ENCODE measurements around the gene DLG4. TPM values are rescaled to one million over a fixed set of nuclear protein-coding genes. Genes with fewer than 3 reads are reported as not detected.
A peak's percentile ranks its signal among the peaks of the same experiment; 100 is the strongest.
"Not testable (repeated sequence)": the region's sequence is repeated elsewhere in the genome, so short reads cannot be mapped to it uniquely, and the experiment has no call there.

The DLG4 gene
- total RNA-seq, 1 experiment from 2014 or later: 7.2 TPM

DNA sequence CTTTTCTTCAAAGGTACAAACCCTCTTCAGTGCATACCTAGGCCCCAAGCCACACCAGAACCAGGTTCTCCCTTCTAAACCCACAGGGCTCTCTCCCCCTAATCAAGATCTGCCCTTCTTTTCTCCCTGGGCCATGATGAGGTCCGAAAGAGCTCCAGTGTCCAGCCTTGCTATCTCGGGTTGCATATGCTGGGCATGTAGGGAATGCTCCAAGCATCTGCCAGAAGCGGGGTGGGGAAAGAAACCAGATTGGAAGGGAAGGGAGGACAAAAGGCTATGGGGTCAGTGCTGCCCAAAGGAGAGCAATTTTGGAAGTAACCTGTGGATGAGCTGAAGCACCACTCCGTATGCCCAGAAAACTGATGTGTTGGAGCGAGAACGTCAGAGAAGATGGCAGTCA lies 29.6 kb upstream of the DLG4 start:
- no peak for DNase-seq (ENCODE audit: low spot score)

DNA sequence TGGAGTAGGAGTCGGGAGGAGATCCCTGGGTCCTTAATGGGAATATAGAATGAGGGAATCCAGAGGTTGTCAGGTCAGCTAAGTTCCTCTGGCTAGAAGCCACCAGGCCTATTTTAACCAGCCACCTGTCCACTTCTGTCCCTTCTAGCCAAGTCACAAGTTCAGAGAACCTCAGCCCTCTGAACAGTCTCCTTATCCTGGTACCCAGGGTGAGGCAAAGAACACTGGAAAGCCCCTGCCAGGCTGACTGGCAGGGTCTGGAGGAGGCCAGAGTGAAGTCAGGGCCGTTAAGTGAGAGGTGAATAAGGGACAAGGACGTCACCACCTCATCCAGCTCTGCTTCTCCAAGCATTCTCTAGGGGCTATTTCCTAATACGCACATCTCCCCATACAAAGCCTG lies 29.2 kb upstream of the DLG4 start:
- DNase-seq (ENCODE audit: low spot score): no peak

DNA sequence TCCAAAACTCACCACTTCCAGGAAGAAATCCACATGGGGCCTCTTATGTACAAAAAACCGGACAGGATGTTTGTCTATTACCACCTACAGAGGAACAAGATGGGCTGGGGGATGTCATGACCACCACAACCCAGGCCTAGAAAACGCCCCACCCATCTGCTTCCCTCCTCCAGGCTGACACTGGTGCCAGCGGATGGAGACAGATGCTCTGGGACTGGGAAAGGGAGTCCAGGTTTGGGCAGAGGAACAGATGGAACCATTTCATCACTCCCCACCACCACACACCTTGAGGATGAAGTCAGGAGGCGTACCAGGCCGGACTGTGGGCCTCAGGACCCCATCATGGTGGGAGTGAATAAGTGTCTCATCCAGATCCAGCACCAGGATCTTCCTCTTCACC lies 27.1 kb upstream of the DLG4 start:
- DNase-seq (ENCODE audit: low spot score): no peak

DNA sequence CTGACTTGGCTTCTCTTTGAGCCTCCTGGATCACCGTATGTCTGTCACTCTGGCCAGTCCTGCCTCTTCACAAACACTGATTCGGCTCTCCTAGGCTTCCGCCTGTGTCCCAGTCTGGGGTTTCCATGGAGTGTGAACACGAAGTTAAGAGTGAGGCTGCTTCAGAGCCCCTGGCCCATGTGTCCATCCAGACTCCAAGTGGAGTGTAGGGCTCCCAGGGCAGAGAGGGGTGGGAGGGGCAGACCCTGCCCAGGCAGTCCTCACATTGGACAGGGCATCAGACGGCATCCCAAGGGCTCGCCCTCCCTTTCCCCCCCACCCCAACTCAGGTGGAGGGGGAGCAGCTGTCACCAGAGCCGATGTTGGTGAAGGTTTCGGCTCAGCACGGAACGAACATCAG lies 24.2 kb upstream of the DLG4 start:
- DNase-seq (ENCODE audit: low spot score): not testable (repeated sequence)

DNA sequence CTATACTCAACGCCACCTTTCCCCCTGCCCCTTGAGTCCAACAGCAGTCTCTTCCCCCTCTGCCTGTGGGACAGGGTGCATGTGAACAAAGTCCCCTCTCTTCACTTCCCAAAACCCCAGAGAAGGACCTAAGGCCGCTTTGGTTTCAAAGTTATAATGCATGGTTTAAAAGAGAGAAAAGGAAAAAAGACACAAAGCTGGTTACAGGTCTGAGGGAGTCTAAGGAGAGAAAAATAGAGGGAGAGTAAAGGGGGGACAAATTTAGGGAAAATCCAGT lies 23.8 kb upstream of the DLG4 start:
- DNase-seq (ENCODE audit: low spot score): no peak

DNA sequence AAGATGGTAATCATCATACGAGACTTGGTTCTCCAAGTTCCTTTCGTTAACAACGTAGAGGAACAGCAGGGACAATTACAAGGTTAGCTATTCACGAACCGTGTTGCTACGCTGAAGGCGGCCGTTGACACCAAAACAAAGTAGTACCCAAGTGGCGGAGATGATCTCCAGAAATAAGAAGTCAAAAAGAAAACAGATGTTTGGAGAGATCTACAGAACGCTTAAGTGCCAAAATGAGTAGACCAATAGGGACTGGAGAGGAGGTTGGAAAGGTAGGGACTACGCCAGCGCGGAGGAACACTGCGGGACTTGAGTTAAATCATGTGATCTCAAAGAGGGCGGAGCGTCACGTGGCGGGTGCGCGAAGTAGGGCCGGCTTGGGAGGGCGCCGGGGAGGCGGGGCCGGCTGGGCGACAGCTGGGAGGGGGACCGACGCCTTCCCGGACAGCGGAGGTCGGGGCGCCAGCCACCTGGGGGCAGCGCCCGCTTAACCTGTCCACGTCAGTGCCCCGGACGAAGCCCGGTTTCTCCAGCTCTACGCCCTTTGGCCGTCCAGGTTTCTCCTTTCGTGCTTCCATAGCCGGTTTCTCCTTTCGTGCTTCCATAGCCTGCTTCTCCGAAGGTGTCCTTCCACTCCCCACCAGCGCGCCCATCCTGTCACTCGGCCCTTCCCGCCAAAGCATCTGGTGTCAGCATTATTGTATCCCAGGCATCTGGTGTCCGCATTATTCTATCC lies 23.2 kb upstream of the DLG4 start:
- DNase-seq (ENCODE audit: low spot score): peak; percentile 86

DNA sequence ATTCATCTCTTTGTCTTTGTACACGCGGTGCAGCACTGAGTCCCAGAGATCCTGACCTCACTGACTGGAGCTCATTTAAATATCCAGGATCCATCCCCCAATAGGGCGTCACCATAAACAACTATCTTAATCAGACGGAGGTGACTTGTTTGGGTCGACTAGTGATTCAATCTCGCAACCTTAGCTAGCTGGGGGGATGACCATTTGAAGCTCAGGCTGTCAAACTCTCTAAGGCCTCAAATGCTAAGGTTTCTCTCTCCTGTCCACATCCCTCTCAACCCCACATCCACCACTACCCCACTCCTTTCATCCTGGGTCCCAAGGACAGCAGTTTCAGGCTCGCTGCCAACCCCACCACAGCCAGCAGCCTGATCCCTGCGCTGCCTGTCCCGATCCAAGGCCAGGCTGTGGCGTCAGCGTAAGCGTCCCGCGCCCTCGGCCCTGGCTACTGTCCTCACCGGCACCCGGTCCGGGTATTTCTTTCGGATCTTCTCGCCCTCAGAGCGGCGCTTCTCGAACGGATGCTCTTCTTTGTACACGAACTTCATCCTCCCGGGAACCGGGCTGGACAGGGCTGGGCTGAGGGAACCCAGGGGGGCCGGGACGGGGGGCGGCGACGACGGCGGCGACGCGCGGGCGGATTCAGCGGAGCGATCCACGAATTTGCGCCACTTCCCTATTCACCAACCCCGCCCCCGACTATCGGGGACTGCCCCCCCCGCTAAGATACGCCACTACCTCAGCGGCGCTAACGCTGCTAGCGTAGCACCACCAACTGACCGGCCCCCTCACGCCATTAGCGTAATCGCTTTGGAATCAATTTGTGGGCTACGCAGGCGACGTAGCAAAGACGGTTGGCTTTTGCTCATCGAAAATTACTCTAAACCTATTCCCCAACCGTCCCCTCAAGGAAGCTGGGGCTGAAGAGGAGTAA lies 22.4 kb upstream of the DLG4 start, which contains the start of gene GABARAP:
TSS of gene GABARAP (minus strand) at position 667 of the 934 bp plus-strand sequence. CDS start at position 548, 119 bp downstream.
- peak; percentile 92 for DNase-seq (ENCODE audit: low spot score)

DNA sequence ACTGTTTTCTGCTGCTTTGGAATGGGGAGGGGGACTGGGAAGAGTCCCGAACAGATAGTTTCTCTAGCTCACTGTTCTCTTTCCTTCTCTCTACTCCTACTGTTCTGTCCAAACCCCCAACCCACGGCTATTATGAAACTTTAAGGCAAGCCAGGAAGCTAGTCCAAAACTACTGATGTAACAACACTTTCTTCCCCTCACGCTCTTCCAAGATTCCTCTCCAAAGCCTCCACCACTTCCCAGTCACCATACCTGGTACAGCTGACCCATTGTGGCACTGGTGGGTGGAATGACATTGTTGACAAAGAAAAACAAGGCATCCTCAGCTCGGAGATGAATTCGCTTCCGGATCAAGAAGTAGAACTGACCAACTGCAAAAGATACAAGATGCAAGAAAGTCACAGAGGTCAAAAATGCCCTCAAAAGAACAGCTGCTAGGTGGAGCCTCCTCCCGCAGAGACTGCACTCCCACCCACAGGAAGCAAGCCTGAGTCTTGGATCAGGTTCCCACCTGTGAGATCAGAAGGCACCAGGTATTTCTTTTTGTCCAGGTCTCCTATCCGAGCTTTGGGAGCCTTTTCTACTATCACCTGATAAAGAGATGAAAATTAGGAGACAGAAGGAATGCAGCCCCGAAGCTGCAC lies 21.6 kb upstream of the DLG4 start:
- no peak for DNase-seq (ENCODE audit: low spot score)

DNA sequence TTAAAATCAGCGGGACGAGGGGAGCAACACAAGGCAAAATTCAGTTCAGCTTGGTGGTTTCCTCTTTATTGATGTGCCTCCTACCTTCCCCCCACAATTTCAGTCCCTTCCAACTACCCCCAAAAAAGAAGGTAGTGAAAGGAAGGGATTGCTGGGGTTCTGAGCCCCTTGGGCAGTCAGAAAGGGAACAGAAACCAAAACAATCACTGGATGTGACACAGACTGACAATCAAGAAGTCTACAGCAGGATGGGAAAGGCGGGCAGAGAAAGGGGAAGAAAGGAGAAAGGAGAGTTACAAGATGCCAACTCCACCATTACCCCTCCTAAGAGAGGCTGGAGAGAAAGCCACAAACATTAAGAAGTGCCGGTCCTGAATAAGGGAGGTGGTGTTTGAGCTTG lies 20.7 kb upstream of the DLG4 start:
- DNase-seq (ENCODE audit: low spot score): no peak

DNA sequence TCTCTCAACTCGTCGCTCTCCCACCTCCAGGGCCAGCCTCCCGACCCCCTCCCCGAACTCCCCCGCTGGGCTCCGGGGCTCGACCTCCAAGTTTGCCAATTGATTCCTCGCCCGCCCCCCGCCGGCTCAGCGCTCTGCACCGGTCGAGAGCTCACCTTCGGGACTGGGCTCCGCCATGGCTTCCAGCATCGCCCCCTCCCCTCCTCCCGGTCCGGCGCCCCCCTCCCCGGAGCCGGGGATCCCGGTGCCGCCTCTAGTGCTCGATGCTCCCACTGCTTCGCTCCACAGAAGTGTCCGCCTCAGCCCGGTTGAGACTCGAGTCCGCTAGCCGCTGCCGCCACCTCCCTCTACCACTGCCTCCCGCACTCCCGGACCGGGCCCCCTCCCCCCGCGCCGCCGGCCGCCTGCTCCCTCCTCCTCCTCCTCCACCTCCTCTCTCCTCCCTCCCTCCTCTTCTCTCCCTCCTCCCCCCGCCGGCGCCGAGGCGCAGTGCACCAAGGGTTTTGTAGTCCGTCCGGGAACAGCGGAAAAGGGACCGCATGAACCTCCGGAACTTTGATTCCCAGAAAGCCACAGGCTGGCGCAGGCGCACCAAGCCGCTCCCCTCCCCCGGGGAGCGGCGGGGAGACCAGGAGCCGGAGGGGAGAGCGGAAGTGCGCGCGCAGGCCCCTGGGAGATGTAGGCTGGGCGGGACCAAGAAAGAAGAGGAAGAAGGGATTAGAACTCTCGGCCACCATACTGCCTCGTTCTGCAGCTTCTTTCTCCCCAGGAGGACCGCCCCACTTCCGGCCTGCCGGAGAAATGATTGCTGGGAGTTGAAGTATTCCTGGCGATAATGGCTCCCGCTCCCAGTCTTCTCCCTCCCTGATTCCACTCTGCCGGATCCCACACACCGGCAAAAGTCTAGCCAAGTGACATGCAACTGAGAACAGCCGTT lies 19.7 kb upstream of the DLG4 start, which contains the start of gene PHF23:
TSS of gene PHF23 (minus strand) at position 367 of the 937 bp plus-strand sequence. CDS start at position 189, 178 bp downstream.
- DNase-seq (ENCODE audit: low spot score): peak; percentile 100

DNA sequence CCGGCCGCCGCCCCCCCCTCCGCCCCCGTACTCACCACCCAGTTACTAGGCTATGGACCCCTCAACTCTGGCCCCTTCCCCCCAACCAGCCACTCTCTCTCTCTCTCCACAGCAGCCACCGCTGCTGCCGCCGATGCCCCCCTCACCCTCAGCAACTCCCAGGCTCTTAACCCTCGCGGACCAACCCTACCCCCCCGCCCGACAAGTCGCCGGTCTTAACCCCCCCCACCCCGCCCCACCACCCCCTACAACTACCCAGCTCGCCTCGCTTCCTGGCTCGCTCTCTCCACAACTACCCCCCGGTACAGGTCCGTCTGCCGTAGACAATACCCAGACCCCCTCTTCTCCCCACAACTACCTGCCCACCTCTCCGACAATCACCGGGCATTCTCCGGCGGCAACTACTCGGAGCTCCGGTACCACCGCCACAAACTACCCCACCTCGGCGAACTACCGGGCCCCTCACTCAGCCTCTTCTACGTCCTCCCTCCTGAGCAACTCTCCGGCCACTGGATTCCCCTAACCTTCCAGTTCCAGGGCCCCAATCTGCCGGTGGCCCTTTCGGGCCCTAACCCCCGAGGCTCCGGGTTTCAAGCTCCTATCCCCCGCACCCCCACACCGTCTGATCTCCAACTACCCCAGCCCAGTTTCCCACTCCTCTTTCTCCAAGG lies 18.9 kb upstream of the DLG4 start:
- no peak for DNase-seq (ENCODE audit: low spot score)

DNA sequence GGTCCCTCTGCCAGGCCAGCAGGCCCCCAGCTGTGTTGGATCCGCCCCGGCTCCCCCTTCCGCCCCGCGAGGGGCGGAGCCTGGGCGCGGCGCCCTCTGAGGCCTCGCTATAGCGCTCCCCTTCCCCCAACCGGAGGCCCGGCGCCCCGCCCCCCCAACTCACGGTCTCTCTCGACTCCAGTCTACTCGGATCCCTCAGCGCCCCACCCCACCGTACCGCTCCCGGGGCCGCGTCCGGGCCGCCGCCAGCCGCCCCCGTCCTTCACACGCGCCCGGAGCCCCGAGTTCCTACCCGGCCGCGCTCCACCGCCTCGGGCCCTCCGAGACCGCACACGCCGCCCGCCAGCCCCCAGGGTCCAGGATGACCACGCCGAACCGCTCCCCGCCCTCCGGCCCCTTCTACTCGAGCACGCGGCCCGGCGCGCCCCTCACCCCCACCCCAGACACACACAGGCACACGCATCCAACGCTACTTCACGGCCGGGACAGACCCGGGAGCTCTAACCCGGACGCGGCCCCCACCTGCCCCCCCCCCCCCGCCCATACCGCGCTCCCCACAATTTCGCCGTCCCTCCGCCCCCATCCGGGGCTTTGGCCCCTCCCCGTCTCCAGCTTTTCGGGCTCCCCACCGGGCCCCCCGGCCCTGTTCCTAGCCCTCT lies 18.3 kb upstream of the DLG4 start:
- DNase-seq (ENCODE audit: low spot score): peak; percentile 54

DNA sequence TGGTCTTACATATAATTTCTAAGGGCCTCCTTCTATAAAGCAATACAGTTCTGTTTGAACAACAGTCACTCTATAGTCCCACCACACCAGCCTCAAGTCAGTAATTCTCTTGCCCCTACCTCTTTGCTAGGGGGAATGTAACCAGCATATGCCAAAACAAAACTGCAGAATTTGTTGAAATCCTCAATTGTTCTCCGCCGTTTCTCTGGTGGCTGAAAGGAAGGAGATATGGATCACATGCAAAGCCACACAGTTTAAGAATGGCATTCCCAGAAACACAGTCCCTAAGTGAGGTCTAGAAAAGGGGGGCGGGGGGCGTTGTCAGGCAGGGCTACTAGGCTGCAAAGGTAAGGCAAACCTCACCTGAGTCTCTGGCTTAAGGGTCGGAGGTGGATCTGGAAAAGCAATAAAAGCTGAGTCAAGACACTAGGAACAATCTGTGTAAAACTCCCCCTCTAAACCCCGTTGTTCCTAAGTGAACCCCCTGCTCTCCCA lies 17.7 kb upstream of the DLG4 start:
- DNase-seq (ENCODE audit: low spot score): no peak

DNA sequence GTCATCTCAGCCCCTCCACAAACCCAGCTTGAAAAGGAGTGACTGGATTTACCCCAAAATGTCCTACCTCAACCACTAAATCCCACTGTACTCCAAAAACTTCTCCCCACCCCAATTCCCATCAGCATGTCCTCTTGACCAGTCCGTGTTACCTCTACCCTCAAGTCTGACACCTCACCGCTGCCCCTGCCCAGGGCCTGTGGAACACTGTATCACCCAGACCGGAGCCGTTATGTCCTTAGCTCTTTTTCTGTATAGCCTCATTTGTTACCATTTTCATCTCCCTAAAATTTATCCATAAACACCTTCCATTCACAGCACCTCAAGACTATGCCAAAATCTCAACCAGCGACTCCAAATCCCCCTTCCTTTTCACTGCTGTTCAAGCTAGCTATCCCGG lies 17.2 kb upstream of the DLG4 start:
- no peak for DNase-seq (ENCODE audit: low spot score)

DNA sequence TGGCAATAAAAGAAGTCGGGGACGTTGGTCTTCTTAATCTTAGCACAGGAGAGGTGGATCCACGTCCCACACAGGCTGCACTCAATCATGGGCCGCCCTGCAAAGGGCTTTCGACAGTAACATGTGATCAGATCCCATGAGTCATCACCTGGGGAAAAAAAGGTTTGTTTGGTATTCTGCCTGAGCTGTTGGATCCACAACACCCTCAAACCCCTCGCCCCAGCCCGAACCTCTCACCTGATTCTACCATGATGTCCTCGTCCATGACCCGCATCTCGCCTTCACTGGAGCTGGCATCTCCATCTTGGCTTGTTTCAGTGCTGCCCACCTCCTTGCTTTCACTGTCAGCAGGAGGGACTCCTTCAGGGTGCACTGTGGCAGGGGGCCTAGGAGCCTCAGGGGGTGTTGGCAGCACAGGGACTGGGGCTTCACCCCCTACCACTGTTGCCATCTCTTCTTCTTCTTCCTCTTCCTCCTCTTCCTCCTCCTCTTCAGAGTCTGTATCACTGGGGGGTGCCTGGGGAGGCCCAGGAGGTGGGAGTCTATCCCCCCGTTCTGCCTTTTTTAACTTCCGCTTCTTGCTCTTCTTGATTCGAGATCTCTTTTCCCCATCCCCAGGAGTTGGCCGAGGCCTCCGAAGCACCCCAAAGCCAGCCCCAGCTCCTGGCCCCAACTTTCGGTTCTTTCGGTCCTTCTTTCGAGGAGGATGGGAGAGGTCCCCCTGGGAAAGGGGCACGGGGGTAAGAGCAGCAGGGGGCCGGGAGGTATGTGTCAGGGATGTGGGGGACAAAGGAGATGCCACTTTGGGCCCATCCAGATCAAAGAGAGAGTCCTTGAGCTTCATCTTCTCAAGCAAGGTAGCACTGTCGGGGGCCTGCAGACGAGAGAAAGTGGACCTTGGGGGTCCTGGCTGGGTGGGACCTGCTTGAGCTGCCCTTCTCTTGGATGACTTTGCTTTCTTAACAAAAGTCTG lies 16.3 kb upstream of the DLG4 start:
- DNase-seq (ENCODE audit: low spot score): peak; percentile 63

DNA sequence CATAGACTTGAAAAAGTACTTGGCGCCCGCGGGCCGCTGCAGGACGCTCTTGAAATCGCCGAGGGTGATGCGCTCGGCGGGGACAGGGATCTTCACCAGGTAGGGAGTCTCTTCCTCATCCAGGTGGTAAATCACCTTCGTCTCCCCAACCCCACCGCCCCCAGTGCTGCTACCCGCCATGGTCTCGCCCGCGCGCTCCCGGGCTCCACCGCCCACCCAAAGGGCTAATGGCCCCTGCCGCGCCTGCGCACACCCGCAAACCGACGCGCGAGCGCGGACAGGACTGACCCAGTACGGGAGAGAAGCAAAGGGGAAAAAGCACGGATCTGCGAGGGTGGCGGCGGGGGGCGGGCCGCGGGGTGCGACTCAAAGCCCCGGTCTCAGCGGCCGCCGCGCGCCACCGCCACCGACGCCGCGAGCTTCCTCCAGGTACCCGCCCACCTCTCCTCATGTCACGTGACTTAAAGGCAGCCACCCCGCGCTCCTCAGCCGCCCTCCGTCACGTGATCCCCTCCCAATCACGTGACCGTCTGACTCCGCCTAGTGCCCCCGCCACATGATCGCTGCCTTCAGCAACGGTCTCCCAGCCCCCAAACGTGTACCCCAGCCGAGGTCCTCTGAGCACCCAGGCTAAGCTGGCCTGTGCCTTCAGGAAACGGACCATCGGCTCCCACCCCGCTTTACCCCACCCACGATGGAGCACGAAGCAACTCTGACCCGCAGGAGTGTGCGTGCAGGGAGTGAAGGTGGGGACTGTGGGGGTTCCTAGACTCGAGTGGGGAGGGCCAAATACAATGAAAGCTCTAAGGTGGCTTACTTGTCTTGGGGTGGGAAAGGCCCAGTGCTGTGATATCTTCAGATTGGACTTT lies 14.7 kb upstream of the DLG4 start, which contains the start of gene DVL2:
TSS of gene DVL2 (minus strand) at position 435 of the 869 bp plus-strand sequence. CDS start at position 180, 255 bp downstream.
- peak; percentile 93 for DNase-seq (ENCODE audit: low spot score)

DNA sequence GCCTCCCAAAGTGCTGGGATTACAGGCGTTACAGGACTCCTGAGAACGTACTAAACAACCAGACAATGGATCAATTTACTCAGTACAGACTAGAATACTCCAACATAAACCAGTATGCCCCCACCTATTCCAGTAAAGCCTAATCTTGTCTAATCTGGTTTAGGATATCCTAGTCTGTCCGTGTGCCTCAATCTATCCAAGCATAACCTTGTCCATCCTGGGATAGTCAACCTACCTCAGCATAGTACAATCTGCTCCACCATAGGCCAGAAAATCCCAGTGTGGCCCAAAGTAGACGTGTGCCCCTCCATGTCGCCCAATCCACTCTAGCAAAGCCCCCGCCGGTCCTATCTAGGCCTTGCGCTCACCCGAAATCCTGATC lies 14.1 kb upstream of the DLG4 start:
- no peak for DNase-seq (ENCODE audit: low spot score)

DNA sequence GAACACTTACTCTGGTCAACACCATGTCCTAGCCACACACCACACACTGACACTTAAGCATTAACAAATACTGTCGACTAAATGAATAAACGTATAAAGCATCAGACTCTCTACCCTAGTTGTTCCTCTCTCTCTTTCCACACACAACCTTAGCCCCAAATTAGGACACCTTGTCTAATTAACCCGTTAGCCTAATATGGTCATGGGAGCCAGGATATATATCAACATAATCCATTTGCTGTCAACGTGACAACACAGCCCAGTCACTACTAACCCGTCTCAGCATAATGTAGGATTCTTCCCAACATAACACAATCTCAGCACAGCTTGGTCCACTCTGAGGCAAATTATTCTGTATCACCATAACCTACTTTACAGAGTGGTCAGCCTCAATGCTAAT lies 12.5 kb upstream of the DLG4 start:
- DNase-seq (ENCODE audit: low spot score): no peak

Measured in A172 (cell line).